Psoas muscle (tissue), 8 donors: ENCODE data around the gene MUC2. TPM values are rescaled to one million over a fixed set of nuclear protein-coding genes. Genes with fewer than 3 reads are reported as not detected.

ENCODE experiments used
- ATAC-seq, 4 donors: fragments of 200-7000 bp; cut with Tn5 transposase; one replicate each; pipeline ENCODE4 v1.9.1; 2020; ENCODE audit warnings: moderate library complexity in 3 of 4, mild to moderate bottlenecking in 2 of 4
- DNase-seq, 2 donors: peaks; one replicate each; pipeline ENCODE4 v3.0.0-alpha.2; 2020
- H3K27ac ChIP-seq: fragments of 200-600 bp; one replicate; pipeline ENCODE4 v1.8.0; 2022
- H3K27me3 ChIP-seq, 3 donors: fragments of 200-600 bp in 1 of 3; one replicate each; pipeline versions ENCODE4 v1.6.1 to v1.8.0; 2013 to 2022; ENCODE audit warnings: low read length in 2 of 3, mild to moderate bottlenecking in 2 of 3, moderate library complexity in 1 of 3; ENCODE audit not compliant: insufficient read depth in 3 of 3
- H3K36me3 ChIP-seq, 2 donors: fragments of 200-600 bp in 1 of 2; one replicate each; pipeline versions ENCODE4 v1.6.1 to v1.8.0; 2013 to 2022; ENCODE audit warnings: low read depth in 1 of 2, mild to moderate bottlenecking in 1 of 2, moderate library complexity in 1 of 2; ENCODE audit not compliant: insufficient read depth in 1 of 2
- H3K4me1 ChIP-seq: fragments of 200-600 bp; one replicate; pipeline ENCODE4 v1.8.0; 2022
- H3K4me3 ChIP-seq: fragments of 200-600 bp; one replicate; pipeline ENCODE4 v1.8.0; 2022; ENCODE audit warnings: mild to moderate bottlenecking
- H3K9me3 ChIP-seq: fragments of 200-600 bp; one replicate; pipeline ENCODE4 v1.8.0; 2022
- CTCF ChIP-seq: fragments of 200-600 bp; IDR thresholded peaks from one replicate; pipeline ENCODE4 v1.8.0; 2022; ENCODE audit warnings: antibody characterized with exemption
- WGBS, 3 donors: extraction: QIAGEN DNeasy Blood & Tissue Kit; methylation state at CpG; one replicate each; pipeline versions ENCODE4 v1.1.6 to v1.1.7; 2013; 5-methylcytosine and 5-hydroxymethylcytosine counted together
- intact Hi-C, 2 donors: fragments of 100-400 bp; cut with DNase I; formaldehyde crosslinking; loops; one replicate each; pipeline versions ENCODE4 v1.11.0 to v1.14.2; 2022
- polyA plus RNA-seq, 3 donors: library from polyadenylated mRNA; stranded (reverse); fragments of 200-250 nt; gene quantifications; one replicate each; pipeline ENCODE4 v1.2.3, GENCODE V29; 2013
- total RNA-seq, 4 donors: library from RNA; stranded (reverse); fragmentation: NEBNext Ultra II Directional in 2 of 4; extraction: Animal tissue kit (Norgen Biotek cat#: 25700) in 2 of 4; gene quantifications; one replicate each; pipeline versions ENCODE4 v1.2.1 to v1.2.4, GENCODE V29; 2021 to 2023
- donor health status: healthy with polysubstance abuse.
- donor health status: DM: no; HTN: no; CAD: no; lungs with moderate emphysema.
- donor health status: Bipolar disorder and iron deficiency.
- donor health status: healthy.
- donor health status: DM: yes; HTN: yes; CAD: no.
- donor health status: DM: no; HTN: no; CAD: no.
- donor health status: DM: no; HTN: no; CAD: no.
- donor health status: DM: yes; HTN: yes; CAD: no.

Gene MUC2
- total and polyA plus RNA-seq, 7 donors = under 0.01 to 0.44 (median 0.02) TPM; not detected in 2

- TF ChIP-seq CTCF = no peak
- peaks cover 12% of the 10 kb centered on the region for H3K4me1 ChIP-seq
- DNase-seq (no peak), ATAC-seq (no peak)
- no peaks in the 10 kb centered on the region for H3K9me3 ChIP-seq
- WGBS, 3 donors = 65 to 79% (median 72%) methylated on average over 30 to 42 of the region's 42 CpGs
- peaks cover 0 to 4% (median 0%) of the 10 kb centered on the region in 3 donors for H3K27me3 ChIP-seq
- no peak within 1 kb of the TSS for H3K4me3 ChIP-seq
- intact Hi-C loops = no loop called here
- no peak within 1 kb of the TSS for H3K27ac ChIP-seq
- H3K36me3 ChIP-seq = no peaks in the 10 kb centered on the region
Observed at GRCh38 chr11:1036303-1036923, 38.3 kb upstream of the MUC2 start, which contains the start of gene MUC6. Gene MUC6 (minus strand): TSS chr11:1036718. CDS start chr11:1036655, 63 bp downstream.

- Histone ChIP-seq H3K4me3 (no peak overlapping the region), H3K36me3 (no peaks in the 10 kb centered on the region), H3K27me3 (peaks cover 0 to 4% (median 0%) of the 10 kb centered on the region in 3 donors), H3K4me1 (peaks cover 12% of the 10 kb centered on the region), H3K27ac (no peak overlapping the region), H3K9me3 (no peaks in the 10 kb centered on the region)
- intact Hi-C loops = no loop called here
- ATAC-seq = no peak
- 63 to 77% (median 75%) methylated on average over 12 to 13 of the region's 13 CpGs for WGBS, 3 donors
- no peak for DNase-seq
- no peak for TF ChIP-seq CTCF
Observed at GRCh38 chr11:1036931-1037330, 37.7 kb upstream of the MUC2 start.

GRCh38 chr11:1037506-1038055 lies 37.1 kb upstream of the MUC2 start:
- intact Hi-C loops = no loop called here
- ATAC-seq (no peak), DNase-seq (no peak)
- peaks cover 12% of the 10 kb centered on the region for H3K4me1 ChIP-seq
- H3K4me3 ChIP-seq = no peak overlapping the region
- peaks cover 0 to 6% (median 0%) of the 10 kb centered on the region in 3 donors for H3K27me3 ChIP-seq
- H3K36me3 ChIP-seq = no peaks in the 10 kb centered on the region
- WGBS, 3 donors = 75 to 87% (median 81%) methylated on average over 14 to 26 of the region's 26 CpGs
- no peak for TF ChIP-seq CTCF
- no peak overlapping the region for H3K27ac ChIP-seq
- H3K9me3 ChIP-seq = no peaks in the 10 kb centered on the region

- no peak for ATAC-seq
- Histone ChIP-seq H3K9me3 (no peaks in the 10 kb centered on the region), H3K27me3 (peaks cover 0 to 6% (median 0%) of the 10 kb centered on the region in 3 donors), H3K4me3 (no peak overlapping the region), H3K27ac (no peak overlapping the region), H3K36me3 (no peaks in the 10 kb centered on the region), H3K4me1 (peaks cover 12% of the 10 kb centered on the region)
- WGBS, 3 donors = 55 to 72% (median 63%) methylated on average over 10 of the region's 10 CpGs
- no peak for DNase-seq
- intact Hi-C loops = no loop called here
- TF ChIP-seq CTCF = no peak
Observed at GRCh38 chr11:1038361-1038760, 36.3 kb upstream of the MUC2 start.
